Measurements from ENCODE around the gene SH3GL1.
"Not testable (repeated sequence)": the region's sequence is repeated elsewhere in the genome, so short reads cannot be mapped to it uniquely, and the experiment has no call there.

The SH3GL1 gene

DNA sequence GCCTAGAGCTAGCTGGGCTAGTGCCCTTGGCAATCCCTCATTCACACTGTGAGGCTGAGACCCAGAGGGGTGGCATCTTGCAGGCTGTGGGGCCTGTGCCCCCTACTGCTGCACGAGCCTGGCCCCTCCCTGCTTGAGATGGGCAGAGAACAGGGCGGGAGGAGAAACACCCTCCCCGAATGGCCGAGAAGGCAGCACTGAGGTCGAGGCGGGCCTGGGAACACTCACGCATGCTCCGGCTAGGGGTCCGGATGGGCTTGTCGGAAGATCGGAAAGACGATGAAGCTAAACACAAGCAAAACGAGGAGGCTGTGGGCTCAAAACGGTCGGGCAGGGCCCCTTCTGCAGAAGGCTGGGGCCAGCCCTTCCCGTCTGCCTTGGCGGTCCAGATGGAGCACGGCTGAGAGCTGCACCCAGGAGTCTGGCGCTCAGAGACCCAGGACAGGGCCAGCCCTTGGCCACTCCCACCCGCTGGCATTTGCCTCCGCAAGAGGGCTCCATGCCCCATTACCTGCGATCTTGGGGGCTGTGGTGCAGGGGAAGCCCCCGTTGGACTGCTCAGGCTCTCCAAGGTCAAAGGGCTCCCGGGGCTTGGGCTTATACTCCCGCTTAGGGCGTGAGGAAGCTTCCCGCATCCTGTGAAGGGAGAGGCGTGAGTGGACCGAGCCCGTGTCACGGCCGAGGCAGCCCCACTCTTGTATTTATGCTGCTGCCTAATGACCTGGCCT is 38.1 kb downstream of the SH3GL1 start:
- DNase-seq, result no peak

DNA sequence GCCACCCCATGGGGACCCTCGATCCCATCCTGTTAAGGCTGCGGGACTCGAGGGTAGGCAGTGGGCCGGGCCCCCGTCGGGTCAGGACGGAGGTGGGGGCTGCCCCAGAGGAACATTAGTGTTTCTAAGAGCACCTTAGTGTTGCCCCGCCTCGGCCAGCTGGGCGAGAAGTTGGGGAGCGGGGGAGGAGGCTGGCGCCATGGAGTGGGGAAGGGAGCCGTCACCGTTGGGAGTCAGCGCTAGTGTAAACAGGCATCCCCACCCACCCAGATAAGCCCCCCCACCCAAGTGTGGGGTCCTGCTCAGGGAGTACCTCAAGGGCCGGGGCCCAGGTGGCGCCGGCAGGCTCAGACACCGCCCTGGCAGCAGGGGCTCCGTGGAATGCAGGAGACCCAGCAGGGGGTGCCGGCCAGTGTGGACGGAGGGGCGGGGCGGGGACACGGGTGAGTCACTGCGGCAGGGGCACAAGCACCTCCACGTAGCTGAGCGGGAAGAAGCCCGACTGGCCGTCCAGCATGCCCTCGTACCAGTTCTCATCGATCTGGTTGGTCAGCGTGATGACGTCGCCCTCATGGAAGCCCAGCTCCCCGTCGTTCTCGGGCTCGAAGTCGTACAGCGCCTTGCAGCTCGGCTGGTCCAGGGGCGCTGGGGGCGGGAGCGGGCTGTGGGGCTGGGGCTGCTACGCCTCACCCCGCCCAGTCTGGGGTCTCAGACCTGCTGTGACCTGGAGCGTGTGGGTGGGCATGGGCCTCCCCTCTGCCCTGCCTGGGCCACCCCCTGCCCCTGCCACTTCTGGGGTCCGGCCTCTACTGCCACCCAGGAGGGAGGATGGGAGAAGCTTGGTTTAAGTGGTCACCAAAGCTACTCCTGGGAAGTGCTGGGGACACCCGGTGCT is 38.9 kb downstream of the SH3GL1 start:
- DNase-seq, result no peak

DNA sequence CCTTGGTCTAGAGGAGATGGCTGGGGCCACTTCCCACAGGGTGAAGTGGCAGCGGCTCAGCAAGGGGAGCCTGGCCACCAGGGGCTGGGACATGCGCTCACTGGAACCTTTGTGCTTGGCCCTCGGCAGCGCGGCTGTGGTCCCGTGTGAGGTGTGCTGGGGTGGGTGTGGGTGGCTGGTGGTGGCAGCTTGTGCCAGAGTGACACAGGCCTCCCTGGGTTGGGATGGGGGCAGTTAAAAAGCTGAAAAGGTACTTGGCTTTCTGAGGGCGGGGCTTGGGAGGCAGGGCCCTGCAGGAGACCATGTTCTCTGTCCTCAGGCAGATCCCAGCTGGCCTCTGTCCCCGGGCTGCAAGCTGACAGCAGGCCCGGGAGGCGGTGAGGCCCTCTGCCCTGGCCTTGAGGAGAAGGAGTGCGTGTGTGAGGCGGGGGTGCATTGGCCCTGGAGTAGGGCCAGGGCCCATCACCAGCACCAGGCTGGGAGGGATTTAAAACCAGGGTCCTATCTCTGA is 39.7 kb downstream of the SH3GL1 start:
- DNase-seq, result no peak

DNA sequence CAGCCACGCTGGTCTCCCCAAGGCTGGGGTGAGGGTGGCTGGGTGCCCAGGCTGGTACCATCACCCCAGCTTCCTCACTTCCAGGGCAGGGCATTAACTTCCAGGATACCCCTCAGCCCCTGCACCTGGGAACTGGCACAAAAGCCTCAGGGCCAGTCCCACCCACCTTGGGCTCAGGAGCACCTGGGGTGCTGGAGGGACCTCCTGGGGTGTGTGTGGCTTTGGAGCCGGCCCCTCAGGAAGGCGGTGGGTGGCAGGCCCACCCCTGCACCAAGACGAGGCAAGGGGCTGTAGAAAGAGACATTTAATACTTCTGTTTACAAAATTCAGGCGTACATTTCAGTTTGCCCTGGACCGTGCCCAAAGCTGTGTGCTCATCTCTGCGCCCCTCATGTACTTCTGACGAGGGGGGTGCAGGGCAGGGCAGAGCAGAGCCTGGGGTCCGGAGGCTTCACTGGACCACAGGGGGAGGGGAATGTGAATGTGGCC is 40.2 kb downstream of the SH3GL1 start:
- DNase-seq, result no peak

DNA sequence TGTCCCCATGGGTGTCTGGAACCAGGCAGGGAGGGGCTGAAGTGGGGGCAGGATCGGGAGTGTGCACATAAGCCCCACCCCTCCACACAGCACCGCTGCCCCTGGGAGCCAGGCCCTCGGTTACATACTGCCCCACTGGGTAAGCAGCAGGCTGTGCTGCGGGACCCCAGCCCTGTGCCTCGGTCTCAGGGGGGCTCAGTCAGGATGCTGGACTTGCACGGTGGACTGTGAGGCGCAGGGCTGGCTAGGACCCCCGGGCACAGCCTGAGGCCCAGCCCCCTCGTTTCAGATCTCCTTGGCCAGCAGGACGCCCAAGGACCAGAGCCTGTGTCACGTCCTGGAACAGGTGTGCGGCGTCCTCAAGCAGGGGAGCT is 40.7 kb downstream of the SH3GL1 start:
- no peak for DNase-seq

DNA sequence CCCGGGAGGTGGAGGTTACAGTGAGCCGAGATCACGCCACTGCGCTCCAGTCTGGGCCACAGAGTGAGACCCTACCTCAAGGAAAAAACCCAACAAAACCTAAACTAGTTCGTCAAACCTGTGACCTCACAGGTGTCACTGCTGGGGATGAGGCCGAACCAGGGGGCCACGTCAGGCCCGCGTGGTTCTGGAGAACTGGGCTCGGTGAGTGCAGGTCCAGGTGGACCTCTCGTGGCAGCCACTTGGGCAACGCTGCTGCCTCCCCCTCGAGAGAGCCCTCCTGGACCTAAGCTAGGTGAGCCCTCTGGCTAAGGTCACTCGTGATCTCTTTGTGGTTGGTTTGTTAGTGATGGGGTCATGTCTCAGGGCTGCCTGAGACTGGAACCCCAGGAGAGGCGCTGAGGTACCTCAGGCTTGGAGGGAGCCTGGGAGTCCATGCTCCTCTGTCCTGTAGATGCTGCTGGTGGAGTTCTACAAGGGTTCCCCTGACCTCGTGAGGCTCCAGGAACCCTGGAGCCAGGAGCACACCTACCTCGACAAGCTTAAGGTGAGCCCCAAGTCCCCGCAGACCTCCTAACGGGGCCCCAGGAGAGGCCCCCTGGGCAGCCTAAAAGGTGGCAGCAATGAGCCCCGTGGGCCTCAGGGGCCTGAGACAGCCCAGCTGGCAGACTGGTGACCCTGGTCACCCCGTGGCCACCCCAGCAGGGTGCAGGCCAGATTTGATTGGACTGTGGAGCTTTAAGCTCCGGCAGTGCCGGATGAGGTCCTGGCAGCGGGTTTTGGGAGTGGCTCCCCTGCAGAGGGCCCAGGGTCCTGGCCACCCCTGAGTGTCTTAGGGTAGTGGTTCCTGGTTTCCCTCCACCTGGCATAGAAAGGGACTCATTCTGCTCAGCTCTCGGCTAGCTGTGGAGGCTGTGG is 41.4 kb downstream of the SH3GL1 start:
- no peak for DNase-seq

DNA sequence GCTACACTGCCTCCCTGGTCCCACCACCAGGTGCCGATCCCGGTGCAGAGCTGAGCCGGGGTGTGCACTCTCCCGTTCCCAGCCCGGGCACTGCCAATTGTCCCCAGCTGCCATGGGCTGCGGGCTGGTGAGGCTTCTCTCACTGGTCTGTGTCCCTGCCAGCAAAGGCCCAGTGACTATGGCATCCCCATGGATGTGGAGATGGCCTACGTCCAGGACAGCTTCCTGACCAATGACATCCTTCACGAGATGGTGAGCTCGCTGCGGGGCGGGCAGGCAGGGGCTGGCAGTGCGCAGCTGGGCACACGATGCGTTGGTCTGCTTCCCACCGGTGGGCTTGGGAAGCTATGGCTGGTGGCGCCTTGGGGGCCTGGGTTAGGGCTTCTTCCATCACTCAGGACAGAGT is 42.4 kb downstream of the SH3GL1 start:
- DNase-seq, result no peak

DNA sequence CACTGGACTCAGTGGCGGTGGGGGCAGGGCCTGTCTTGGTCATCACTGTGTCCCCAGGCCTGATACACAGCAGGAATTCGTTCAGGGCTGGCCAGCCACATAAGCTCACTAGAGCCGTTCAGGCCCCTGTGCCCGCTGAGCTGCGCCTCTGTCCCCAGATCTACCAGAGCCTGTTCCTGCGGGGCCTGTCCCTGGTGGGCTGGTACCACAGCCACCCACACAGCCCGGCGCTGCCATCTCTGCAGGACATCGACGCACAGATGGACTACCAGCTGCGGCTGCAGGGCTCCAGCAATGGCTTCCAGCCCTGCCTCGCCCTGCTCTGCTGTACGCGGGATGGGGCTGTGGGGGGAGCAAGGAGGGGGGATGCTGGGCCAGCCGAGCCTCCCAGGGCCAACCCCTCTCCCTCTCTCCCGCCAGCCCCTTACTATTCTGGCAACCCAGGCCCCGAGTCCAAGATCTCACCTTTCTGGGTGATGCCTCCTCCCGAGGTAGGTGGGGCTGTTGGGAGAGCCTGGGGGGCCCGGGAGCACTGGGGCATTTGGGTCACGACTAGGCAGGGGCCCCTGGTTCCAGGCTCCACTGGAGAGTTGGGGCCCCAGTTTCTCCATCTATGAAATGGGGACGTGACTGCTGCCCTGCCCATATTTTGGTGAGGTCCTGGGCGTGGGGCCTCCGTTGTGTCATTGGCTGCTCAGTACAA is 43.1 kb downstream of the SH3GL1 start:
- no peak for DNase-seq

DNA sequence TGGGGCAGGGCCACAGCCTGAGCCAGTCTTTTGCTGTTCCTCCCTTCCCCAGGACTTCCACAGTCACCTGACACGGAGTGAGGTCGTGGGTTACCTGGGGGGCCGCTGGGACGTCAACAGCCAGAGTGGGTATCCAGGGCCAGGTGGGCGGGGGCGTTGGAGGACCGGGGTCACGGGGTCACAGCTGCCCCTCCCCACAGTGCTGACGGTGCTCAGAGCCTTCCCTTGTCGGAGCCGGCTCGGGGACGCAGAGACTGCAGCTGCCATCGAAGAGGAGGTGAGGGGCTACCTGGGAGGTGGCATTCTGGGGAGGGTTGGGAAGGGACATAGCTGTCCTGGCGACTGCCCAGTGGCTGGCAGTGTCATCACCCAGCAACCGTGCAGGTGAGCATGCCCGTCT is 45.5 kb downstream of the SH3GL1 start:
- no peak for DNase-seq

- DNase-seq, result no peak
Observed at GRCh38 chr19:4354282-4354681, 46.1 kb downstream of the SH3GL1 start.

GRCh38 chr19:4352701-4353121 is 47.6 kb downstream of the SH3GL1 start:
- DNase-seq, result peak; percentile 64

DNA sequence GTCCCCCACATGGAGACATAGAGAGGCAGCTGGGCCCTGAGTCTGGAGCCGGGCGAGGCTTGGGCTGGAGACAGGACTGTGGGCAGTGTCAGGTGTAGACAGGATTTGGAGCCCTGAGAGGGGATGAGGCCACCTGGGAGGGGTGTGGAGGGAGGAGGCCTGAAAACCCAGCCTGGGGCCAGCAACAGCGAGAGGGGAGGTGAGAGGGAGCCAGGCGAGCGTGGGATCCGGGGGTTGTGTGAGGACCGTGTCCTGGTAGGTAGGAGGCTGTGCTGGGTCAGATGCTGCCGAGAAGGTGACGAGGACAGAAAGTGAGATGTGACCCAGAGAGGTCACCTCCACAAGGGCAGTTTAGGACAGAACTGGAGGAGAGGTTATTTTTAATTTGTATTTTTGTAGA is 49.6 kb downstream of the SH3GL1 start:
- no peak for DNase-seq

DNA sequence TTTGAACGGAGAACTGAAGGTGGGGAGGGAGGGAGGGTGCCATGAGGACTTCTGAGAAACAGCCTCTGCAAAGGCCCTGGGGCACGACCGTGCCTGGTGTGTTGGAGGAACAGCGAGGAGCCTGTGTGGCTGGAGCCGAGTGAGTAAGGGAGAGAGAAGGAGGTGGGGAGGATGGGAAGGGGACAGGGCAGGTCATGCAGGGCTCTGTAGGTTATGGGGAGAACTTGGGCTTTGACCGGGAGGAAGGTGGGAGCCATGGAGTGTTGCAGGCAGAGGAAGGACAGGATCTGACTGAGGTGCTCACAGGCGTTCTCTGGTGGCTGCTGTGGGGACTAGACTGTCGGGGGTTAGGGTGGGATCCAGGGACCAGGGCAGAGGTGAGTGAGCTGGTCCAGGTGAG is 50.2 kb downstream of the SH3GL1 start:
- DNase-seq, result no peak

- not testable (repeated sequence) for DNase-seq
Observed at GRCh38 chr19:4349225-4349624, 51.1 kb downstream of the SH3GL1 start.

GRCh38 chr19:4347521-4347920 is 52.8 kb downstream of the SH3GL1 start:
- no peak for DNase-seq

- DNase-seq, result no peak
Observed at GRCh38 chr19:4346020-4346383, 54.3 kb downstream of the SH3GL1 start.

- DNase-seq, result no peak
Observed at GRCh38 chr19:4345342-4346019, 54.9 kb downstream of the SH3GL1 start.

DNA sequence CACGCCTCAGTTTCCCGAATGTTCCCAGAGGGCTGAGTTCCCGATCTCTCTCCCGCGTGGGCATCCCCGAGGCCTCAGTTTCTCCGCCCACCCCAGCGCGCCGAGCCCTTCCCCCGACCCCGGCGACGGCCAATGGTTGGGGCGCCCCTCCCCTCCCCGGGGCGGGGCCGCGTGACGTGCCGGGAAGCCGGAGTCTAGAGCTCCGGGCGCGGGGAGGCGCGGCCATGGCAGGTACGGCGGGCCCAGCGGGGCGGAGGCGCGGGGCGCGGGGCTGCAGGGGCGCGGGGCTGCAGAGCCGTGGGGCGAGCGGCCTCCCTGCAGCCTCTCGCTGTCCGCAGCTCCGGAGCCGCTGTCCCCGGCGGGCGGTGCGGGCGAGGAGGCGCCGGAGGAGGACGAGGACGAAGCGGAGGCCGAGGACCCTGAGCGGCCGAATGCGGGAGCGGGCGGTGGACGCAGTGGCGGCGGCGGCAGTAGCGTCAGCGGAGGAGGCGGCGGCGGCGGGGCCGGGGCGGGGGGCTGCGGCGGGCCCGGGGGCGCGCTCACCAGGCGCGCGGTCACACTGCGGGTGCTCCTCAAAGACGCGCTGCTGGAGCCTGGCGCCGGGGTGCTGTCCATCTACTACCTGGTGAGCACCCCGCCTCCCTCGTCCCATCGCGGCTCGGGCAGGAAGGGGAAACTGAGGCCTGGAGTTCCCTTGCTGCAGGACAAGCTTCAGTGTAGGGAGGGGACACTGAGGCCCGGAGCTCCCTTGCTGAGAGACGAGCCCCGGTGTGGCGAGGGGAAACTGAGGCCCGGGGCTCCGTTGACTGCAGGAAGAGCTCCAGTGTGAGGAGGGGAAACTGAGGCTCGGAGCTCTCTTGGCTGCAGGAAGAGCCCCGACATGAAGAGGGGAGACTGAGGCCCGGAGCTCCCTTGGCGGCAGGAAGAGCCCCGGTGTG is 56.7 kb downstream of the SH3GL1 start, which contains the start of gene MPND:
MPND (plus strand) TSS at position 193 of the 938 bp plus-strand sequence; CDS start at position 225, 32 bp downstream.
- peak; percentile 94 for DNase-seq

- DNase-seq, result peak; percentile 95
Observed at GRCh38 chr19:4342615-4343369, 57.6 kb downstream of the SH3GL1 start.

DNA sequence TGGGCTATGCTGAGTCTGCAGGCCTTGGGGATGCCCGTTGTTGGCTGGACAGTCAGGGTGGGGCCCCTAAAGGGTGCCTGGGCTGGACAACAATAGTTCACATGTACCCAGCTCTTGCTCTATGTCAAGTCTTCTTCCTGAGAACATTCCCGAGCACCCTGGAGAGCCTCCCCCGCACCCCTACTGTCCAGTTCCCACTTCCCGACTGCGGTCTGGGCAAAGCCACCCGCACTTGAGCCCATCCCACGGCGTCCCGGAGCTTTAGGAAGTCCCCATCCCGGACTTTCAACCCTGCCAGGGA is 58.1 kb downstream of the SH3GL1 start:
- no peak for DNase-seq
